Kidney tubule cell (primary cell): ENCODE data around the gene UROC1.

Experiments used
- DNase-seq: peaks from one replicate; pipeline ENCODE4 v3.0.0-alpha.2; 2018; ENCODE audit warnings: low spot score

Gene UROC1

DNA sequence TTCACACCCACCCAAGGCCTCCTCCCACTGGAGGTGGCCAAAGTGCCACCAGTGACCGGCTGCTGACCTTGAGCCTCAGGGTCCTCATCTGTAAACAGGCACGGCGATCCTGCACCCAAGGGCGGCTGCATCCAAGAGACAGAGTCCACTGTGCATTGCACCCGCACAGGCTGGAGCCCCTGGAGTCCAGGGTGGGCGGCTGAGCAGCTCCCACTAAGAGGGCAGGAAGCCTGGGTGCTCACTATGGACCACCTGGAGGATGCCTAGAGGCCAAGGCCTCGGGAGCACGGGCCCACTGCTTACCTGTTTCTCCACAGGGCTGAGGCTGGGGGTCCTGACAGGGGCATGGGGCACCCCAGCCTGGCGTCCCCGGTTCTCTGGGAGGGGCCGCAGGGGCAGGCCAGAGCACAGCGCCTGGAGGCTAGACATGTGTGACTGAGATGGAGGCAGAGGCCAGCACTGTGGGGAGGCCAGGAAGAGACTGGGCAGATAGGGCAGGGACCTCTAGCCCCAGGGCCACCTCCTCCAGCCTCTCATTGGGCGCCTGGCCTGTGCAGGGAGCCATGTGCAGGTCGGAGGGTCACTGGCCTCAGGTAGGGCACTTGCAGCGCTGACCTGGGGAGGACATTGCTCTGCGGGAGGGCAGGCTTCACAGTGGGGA lies at the start of gene UROC1:
UROC1 (minus strand) TSS at position 483 of the 661 bp plus-strand sequence; CDS start at position 429, 54 bp downstream.
- no peak for DNase-seq

DNA sequence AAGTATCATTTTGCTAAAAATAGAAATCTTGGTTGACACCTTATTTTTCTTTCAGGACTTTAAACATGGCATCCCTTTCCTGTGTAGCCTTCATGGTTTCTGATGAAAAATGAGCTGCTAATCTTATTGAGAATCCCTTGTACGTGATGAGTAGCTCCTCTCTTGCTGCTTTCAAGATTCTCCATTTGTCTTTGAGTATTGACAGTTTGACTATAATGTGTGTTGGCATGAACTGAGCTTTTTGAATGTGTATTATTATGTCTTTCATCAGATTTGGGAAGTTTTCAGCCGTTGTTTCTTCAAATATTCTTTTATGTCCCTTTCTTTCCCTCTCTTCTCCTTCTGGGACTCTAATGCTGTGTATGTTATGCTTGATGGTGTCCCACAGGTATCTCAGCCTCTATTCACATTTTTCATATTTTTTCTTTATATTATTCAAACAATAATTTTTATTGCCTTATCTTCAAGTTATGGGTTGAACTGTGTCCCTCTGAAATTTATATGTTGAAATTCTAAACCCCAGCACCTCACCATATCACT lies 45.2 kb upstream of the UROC1 start:
- DNase-seq = no peak

DNA sequence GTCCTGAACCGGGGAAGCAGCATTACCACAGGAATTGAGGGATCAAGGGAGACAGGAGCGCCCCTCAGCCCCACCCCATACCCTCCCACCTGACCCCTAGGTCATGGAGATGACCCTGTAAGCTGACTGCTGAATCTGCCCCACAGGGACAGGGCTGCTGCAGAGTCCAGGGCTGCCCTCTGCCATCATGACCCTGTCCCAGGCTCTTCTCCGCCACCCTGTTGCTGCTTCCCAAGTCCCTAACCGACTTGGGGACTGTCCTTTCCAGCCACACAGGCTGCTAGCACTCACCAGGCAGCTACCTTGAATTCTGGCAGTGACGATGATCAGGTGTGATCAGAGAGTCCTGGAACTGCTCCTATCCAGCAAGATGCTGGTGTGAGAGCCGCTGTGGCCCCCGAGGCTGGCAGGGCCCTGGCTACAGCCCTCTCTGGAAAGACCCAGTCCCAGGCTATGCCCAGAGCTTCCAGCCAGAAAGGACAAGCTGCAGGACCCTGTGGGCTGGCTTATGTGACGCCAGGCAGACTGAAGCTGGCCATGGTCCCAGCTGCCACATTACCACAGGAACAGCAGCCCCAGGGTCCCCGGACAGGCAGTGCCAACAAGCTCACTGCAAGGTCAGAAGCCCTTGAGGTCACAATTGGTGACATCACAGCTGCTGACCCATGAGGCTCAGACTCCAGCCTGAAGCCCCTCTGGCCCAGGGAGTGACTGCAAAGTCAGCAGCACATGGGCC lies 40.9 kb upstream of the UROC1 start, which contains the start of gene C3orf22:
C3orf22 (minus strand) TSS at position 597 of the 736 bp plus-strand sequence. CDS start 5,542 bp downstream, outside the sequence.
- DNase-seq = no peak

DNA sequence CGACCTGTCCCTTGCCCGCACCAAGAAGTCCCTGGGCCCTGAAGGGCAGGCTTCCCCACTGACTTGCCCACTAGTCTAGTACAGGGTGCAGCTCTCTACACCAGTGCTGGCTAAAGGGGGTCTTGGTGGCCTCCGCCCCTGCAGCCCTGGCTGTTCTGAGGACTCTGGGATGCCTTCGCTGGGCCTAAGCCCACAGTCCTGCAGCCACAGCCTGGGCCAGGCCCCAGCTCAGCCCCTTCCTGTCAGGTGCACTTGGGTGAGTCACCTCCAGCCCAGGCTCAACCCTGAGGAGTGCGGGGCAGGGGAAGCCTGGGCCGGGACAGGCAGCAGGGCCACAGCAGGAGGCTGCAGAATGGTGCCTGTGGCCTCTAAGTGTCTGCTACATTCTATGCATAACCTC lies 40.2 kb upstream of the UROC1 start:
- DNase-seq = no peak

DNA sequence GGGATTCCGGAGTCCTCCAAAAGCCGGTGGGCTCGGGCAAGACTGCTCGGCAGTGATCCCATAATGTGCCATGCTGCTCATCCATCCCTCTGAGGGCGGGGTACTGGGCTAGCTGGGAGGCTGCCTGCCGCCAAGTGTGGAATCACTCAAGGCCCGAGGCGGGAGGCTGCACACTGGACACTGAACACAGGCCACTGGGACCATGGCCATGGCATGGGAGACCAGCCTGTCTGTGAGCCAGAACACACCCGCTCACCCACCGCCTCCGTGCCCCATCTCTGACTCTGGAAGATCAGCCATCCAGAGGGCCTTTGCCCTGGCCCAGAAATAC lies 39.8 kb upstream of the UROC1 start:
- no peak for DNase-seq

DNA sequence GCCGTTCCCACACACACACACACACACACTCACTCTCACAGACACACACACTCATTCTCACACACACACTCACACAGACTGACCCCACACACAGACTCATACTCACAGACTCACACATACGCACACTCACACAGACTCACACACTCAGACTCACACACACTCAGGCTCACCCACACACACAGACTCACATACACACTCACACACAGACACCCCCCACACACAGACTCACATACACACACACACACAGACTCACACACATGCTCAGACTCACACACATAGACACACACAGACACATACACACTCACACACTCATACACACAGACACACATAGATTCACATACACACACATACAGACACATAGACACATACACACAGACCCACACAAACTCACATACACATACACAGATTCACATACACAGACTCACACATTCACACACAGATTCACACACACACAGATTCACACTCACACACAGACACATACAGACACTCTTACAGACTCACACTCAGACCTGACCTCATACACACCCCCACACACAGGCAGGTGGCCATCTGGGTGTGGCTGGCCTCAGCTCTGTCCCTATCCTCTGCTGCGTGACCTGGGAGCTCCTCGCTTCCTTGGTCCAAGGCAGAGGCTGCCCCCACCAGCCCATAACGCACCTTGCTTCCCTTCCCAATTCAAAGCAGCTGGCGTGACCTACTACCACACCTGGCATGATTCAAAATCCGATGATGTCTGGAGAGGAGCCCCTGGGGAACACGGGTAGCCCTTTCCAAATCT lies 39.3 kb upstream of the UROC1 start:
- no peak for DNase-seq

DNA sequence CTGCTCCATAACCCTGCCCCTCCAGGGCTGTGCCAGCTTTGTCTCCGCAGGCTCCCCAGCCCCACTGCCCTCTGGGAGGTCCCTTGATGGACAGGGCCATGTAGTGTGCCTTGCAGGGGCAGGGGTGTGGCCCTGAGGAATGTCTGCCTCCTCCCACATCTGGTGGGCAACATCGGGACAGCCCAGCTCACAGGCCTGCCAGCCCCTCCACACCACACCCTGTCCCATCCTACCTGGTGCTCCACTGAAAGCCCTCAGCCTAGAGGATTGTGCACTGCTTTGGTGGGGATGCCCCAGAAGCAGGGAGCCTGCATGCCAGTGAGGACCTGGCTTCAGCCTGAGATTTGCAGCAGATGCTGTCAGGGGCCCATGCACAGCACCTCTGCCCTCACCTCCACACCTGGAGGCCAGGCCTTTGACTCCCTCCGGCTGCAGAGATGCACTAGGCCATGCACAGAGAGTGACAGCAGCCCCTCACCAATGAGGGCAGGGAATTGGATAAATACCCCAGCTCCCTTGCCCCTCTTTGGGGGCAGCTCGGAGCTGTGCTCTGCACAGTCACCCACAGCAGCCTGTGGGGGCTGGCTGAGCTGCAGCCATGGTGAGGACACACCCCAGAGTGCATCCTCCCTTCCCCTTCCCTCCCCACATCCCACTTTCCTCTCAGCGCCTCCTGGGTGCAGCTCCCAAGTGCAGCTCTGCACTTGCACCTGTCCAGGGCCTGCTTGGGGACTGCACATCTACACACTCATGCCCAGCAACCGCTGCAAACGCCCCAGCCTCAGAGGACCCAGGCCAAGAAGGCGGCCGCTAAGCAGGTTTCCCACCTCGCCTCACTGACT lies 38.4 kb upstream of the UROC1 start:
- no peak for DNase-seq

DNA sequence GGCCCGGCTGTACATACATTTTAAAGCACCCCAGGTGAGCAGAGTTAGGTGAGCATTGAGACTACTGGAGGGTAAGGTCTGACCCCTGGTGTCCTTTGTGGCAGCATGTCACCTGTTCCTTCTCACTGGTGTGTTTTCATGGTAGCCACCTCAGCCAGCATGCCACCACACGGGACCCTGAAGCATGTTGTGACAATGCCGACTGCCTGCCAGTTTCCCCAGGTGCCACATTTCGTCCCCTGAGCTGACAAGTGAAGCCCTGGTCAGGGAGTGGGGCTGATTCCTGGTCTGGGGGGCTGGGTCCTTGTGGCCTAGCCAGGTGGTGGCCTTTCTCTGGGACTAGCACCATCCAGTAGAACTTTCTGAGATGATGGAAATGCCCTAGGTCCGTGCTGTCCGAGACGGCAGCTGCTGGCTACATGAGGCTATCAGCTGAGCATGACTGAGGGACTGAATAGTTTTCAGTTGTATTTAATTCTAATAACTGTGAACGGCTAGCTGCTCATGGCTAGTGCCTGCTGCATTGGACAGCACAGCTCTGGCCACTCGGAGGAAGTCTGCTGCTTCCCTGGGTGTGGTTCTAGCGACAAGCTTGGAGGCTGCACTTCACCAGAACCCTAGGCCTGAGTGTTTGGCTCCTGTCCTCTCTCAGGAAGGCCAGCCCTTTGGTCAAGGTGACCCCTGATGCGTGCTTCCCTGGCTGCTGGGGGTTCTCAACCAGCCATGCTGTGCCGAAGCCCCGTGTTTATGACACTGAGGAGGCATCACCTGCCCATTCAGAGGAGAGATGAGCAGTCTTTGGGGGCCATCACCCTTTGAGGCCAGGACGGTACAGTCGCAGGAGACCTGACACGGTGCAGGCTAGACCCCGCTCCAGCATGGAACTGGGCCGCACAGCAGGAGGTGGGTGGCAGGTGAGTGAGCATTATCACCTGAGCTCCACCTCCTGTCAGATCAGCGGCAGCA lies 37.3 kb upstream of the UROC1 start:
- no peak for DNase-seq

DNA sequence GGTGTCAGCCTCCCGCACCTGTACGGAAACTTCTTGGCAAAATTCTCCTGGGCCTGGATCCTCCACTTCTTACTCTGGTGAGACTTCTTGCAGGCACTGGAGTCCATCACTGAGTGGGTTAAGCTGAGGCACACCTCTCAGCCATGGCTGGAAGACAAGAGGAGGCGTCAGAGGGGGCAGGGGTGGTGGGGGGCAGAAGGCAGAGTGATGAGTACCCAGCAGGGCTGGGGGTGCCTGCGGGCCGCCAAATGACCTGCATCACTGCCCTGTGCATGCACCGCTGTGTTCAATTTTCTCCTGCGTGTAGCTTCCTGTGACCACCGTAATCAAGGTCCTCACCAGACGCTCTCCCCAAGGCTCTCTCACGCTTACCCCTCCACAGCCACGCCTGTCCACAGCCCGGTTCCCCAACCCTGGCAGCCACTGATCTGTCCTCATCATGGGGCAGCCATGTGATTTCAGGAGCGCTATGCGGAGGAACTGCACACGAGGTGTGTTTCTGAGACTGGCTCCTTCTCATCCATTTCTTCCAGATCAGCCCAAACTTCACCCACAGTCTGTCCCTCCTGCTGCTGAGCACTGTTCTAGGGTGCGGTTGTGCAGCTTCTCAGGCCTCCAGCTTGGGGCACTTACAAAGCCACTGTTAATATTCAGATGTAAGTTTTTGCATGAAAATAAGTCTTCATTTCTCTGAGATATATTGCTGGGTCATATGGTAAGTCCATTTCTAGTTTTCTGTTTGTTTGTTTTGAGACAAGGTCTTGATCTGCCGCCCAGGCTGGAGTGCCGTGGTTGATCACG lies 35.9 kb upstream of the UROC1 start:
- DNase-seq = no peak

DNA sequence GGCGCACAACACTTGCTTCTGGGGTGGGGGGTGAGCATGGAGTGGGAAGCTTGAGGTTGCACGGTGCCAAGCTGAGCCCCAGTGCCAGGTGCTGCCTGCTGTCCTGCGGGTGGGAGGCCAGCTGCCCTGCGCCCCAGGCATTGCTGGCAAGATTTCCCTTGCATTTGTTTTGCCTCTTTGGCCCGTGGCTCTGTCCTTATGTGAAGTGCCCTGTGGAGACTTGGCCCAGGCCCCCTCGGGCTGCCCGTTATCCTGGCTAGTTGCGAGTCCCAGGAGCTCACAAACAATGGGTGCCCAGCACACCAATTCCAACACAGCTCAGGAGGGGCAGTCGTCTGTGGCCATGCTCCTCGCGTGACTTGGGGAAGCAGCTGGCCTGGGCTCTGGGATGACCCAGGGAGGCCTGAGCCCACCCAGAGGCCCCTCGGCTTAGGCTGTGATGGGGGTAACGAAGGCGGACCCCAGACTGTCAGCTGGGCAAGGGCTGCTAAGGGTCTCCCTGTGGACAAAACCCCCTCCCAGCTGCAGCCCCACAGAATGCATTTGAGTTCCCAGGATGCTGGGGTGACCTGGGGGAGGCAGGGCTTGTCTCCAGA lies 35.2 kb upstream of the UROC1 start:
- DNase-seq = no peak

DNA sequence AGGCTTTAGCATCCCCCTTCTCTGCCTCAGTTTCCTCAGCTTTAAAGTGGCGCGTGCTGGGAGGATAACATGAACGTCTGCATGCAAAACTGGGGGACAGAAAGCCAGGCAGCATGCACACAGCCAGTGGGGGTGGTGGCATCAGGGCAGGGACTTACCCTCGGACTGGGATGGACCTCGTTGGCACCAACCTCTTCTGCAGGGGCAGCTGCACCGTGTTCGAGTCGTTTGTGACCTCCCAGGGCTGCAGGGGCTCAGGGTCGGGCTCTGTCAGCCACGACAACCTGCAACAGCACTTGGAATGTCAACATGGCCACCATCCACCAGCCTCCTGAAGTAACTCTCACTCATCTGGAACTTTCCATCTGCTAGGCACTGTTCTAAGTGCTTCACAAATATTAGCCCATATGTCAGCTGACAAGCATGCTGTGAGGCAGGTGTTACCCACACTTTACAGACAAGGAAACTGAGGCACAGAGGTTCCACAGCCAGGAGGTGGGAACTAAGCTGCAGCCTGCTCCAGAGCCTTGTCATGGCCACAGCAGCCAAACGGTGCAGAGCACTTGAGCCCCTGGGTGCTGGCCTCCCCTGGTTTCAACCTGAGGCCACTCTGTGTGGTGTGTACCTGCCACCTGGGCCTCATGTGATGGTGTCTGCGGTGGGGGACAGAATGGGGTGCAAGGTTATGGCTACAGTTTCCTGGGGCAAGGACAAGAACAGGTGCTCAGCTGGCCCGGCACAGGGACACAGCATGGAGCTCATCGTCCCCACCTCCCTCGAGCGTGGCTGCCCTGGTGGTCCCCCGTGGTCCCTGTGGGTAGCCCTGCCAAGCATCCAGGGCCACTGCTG lies 34.5 kb upstream of the UROC1 start:
- no peak for DNase-seq

DNA sequence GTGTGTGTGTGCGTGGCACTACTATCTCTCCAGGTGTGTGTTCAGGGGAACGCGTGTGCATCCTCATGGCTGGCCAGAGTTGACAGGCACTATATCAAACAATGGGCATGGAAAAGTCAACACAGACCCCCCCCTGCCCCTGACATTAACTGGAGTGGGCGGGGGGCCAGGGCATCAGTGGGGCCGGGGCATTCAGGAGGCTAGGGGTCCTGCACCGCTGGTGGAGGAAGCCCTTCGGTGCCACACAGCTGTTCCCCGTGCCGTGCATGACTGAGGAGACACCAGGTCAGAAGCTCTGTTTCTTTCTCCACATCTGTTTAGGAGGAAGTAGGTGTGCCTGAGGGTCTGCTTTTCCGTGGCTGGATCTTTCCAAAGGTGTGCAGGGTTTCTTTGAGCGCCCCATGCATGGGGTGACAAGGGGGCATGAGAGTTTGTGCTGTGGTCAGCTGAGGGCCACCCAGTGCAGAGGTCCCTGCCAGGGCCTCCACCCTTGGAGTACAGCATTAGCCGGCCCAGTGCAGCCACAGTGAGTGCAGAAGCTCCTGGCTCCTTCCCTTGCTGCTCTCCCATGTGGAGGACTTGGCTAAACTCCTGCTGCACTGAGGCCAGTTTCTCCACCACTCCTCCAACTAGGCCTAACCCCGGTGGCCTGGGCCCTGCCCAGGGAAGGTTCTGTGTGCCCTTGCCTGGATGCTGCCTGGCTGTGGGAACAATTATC lies 33.7 kb upstream of the UROC1 start:
- DNase-seq = no peak

DNA sequence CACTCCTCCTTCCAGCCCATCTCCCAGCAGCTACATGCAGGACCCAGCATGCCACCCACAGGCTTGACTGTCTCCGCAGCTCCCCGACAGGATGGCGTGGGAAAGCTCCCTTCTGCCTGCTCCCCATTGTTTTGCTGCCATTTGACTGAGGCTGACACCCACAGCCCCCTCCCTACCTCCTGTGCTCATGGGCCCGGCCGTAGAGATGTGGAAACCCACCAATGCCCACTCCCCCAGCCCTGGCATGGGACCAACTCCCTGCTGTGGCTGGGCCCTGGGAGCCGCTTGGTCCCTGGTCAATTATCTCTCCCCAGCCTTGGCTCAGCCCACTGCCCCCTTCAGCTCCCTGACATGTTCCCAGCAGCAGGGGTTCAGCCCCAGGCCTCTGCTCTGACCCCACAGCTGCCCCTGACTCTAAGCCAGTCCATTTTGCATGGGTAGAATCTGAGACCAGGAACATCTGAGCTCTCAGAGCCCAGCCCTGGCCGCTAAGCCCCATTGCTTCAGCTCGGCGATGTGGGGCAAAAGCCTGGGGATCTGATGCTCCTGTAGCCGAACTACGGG lies 33.0 kb upstream of the UROC1 start:
- DNase-seq = no peak

DNA sequence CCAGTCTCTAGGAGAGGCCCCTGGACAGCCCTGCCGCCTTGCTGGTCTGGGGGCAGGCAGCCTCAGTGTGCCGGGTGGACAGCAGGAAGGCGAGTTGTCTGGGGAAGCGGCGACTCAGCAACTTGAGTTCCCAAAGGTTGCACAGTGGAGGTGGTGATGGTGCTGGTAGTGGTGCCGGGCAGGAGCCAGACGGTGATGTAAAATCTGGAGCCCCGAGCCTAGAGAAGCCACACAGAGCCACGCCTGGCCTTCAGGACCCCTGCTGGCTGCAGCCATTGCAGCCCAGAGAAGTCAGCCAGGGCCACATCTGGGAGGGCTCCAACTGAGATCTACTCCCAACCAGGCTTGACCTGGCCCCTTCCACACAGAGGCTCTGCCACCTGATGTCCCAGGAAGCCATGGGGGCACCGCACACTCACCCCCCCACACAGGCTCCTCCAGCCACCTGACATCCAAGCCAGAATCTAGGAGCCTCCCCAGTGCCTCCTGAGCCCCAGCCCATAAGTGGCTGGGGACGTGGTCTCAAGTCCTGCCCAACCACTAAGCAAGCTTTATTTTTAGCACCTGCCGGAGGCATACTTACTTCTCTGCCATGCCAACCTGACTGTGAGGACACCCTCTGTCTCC lies 32.4 kb upstream of the UROC1 start:
- DNase-seq = no peak

DNA sequence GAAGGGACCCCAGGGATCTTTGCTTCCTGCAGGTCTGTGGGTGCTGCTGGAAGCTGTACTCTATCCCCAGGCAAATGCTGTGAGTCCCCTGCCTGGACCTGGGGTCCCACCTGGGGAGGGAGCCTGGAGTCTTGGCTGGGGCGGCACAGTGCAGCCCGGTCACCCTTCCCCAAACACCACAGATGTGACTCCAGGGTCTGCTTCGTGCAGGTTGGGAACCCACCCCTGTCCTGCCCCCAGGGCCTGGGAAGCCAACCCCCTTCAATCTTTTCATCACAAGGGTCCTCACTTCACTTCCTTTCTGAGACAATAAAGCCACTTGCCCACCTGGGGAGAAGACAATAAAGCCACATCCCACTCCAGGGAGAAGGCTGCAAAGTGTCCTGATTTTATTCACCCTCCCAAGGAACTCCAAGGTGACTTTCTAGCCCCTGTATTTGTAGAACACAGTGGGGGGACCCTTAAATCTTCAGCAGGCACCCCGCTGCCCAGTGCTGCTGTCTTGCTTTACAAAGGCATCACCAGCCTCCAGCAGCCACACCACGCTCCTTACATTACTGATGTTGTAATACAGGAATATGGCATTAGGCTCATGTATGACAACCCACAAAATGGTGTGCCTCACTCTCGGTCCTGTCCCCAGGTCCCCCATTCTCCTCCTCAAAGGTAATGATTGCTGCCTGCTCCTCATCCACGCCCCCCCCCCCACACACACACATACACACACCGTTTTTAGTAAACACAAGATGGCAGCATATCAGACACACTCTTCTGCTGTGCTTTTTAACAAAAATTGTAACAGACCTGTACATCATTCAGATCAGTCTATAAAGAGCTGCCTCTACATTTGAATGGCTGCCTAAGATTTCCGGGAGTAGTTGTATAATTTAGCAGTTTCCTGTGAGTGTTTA lies 31.2 kb upstream of the UROC1 start:
- DNase-seq = no peak

DNA sequence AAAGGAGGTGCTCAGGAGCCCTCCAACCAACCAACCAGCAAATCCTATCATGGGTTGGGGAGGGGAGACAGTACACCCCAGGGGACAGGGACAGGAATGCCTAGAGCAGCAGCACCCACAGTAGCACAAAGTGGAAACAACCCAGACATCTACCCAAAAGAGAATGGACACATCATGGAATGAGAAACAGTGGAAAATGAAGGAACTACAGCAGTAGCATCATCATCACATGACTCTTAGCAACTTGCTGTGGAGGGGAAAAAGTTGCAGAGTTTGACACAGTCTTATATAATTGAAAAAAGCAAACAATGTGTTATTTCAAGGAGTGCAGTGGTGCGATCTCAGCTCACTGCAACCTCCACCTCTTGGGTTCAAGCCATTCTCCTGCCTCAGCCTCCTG lies 30.1 kb upstream of the UROC1 start:
- DNase-seq = no peak
